Fibroblast of lung (primary cell): ENCODE results near the gene ABL1. TPM values are rescaled to one million over a fixed set of nuclear protein-coding genes. Genes with fewer than 3 reads are reported as not detected.

Experiments
- DNase-seq, 2 donors: peaks; one replicate each; pipeline versions ENCODE4 v3.0.0 to v3.0.0-alpha.2; 2010; ENCODE audit warnings: low read depth in 2 of 2
- H2AFZ ChIP-seq: 2 replicates; pipeline ENCODE4 v1.5.1; 2012; ENCODE audit warnings: low read length, control low read depth, inconsistent platforms
- H3K27ac ChIP-seq: 2 replicates; pipeline ENCODE4 v1.5.1; 2011; ENCODE audit warnings: low read length, control low read depth; ENCODE audit not compliant: insufficient read depth
- H3K27me3 ChIP-seq: 2 replicates; pipeline ENCODE4 v1.5.1; 2011; ENCODE audit warnings: mild to moderate bottlenecking, low read length; ENCODE audit not compliant: control insufficient read depth, insufficient read depth
- H3K36me3 ChIP-seq: 2 replicates; pipeline ENCODE4 v1.5.1; 2011; ENCODE audit warnings: low read length; ENCODE audit not compliant: control insufficient read depth, insufficient read depth
- H3K4me1 ChIP-seq: 2 replicates; pipeline ENCODE4 v1.5.1; 2011; ENCODE audit warnings: low read length; ENCODE audit not compliant: control insufficient read depth, insufficient read depth; ENCODE audit errors: extremely low read depth
- H3K4me2 ChIP-seq: 2 replicates; pipeline ENCODE4 v1.5.1; 2011; ENCODE audit warnings: low read length, control low read depth; ENCODE audit not compliant: insufficient read depth; ENCODE audit errors: extremely low read depth
- H3K4me3 ChIP-seq, 4 experiments: fragments of 200-600 bp in 1 of 4; sonication (generic) in 1 of 4; replicated peaks in 1 of 4; 2 replicates each; pipeline ENCODE4 v1.5.1; 2011 to 2016; ENCODE audit warnings: low read length in 4 of 4, low read depth in 3 of 4, mild to moderate bottlenecking in 3 of 4, control low read depth in 2 of 4, inconsistent platforms in 1 of 4, mixed read lengths in 1 of 4; ENCODE audit not compliant: insufficient read depth in 1 of 4; ENCODE audit errors: control extremely low read depth in 1 of 4
- H3K79me2 ChIP-seq: 2 replicates; pipeline ENCODE4 v1.5.1; 2012; ENCODE audit warnings: mild to moderate bottlenecking, low read length, inconsistent platforms; ENCODE audit not compliant: control insufficient read depth, insufficient read depth
- H3K9ac ChIP-seq: 2 replicates; pipeline ENCODE4 v1.5.1; 2011; ENCODE audit warnings: mild to moderate bottlenecking, low read length, control low read depth; ENCODE audit not compliant: insufficient read depth
- H3K9me3 ChIP-seq: 2 replicates; pipeline ENCODE4 v1.5.1; 2012; ENCODE audit warnings: low read depth, low read length; ENCODE audit not compliant: control insufficient read depth, insufficient read depth
- H4K20me1 ChIP-seq: 2 replicates; pipeline ENCODE4 v1.5.1; 2011; ENCODE audit warnings: low read length; ENCODE audit not compliant: control insufficient read depth, insufficient read depth; ENCODE audit errors: extremely low read depth
- CTCF ChIP-seq, 2 donors: IDR thresholded peaks in 1 of 2; conservative IDR thresholded peaks in 1 of 2; 1 replicate in 1 of 2; 2 replicates in 1 of 2; pipeline ENCODE4 v1.5.1; 2011 to 2012; ENCODE audit warnings: low read length in 2 of 2, control low read depth in 1 of 2, inconsistent platforms in 1 of 2, low read depth in 1 of 2, mild to moderate bottlenecking in 1 of 2
- EZH2 ChIP-seq: IDR thresholded peaks from 2 replicates; pipeline ENCODE4 v1.5.1; 2012; ENCODE audit warnings: low read length, control low read depth, mild to moderate bottlenecking; ENCODE audit errors: missing control alignments
- polyA plus RNA-seq, 2 donors: library from polyadenylated mRNA; depleted of rRNA in 1 of 2; stranded (reverse) in 1 of 2; unstranded in 1 of 2; fragments of >200 nt; gene quantifications; 2 replicates each; pipeline ENCODE4 v1.2.1, GENCODE V29; 2011 to 2012; ENCODE audit warnings: missing spikeins in 1 of 2
- total RNA-seq: library from RNA; depleted of rRNA; stranded (reverse); fragments of >200 nt; gene quantifications from 2 replicates; pipeline ENCODE4 v1.2.1, GENCODE V29; 2014

Gene ABL1
- total and polyA plus RNA-seq, 2 donors (not counting 1 experiment from before 2014, with no cell fraction given): 46.6 to 65.4 TPM

- Histone ChIP-seq H3K27ac (peak overlapping the region; percentile 71), H3K4me1 (peaks cover 21% of the 10 kb centered on the region), H3K79me2 (peaks cover 13% of the 10 kb centered on the region), H2AFZ (no peak overlapping the region), H4K20me1 (no peaks in the 10 kb centered on the region), H3K36me3 (no peaks in the 10 kb centered on the region), H3K27me3 (no peaks in the 10 kb centered on the region), H3K4me2 (peak overlapping the region; percentile 75), H3K4me3 (peak overlapping the region in 1 of 4 experiments; percentile 29), H3K9me3 (no peaks in the 10 kb centered on the region), H3K9ac (no peak overlapping the region)
- no peak for DNase-seq
- TF ChIP-seq EZH2 (no peak), CTCF (conservative IDR thresholded peaks at IDR 0.05 in 1 of 2, IDR thresholded peaks at IDR 0.05 in 1 of 2; ENCODE audit: low read depth in 1 of 2, low read length in 2 of 2) (no peak)
These were observed 11.0 kb upstream of the ABL1 start for GRCh38 chr9:130824079-130824478.

DNA sequence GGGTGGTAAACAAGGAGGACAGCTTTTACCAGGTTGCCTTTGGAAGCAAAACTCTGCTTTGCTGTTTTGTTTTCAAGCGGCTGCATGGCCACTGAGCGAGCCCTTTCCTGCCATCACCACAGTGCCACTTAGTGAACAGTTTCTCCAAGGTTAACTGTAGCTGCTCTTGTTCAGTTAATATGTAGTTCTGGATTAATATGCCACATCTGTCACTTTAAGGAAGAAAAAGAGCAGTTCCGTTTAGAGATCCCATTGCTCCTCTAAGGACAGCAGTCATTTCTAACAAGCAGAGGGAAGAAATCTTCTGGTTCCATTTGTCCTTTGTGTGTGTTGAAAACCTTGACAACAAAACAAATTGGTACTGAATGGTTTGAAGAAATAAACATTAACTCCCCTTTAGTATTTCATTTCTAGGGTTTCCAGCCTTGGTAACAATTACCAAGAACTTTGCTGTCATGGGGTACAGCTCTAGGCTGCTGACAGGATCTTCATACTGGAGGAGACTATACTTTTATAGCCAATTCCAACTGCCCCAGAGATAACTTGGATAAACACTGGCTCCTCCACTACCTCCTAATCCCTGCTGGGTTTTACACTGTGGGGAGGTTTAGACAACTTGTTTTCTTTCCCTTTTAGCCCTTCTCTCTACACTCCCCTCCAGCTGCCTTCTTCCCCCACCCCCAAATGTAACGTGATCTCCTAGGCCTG, 10.3 kb upstream of the ABL1 start:
- Histone ChIP-seq H3K4me1 (peaks cover 21% of the 10 kb centered on the region), H3K27me3 (no peaks in the 10 kb centered on the region), H3K36me3 (no peaks in the 10 kb centered on the region), H3K4me3 (peak overlapping the region in 3 of 4 experiments; percentile 19 to 47 (median 29)), H3K4me2 (peak overlapping the region; percentile 75), H3K9me3 (no peaks in the 10 kb centered on the region), H4K20me1 (no peaks in the 10 kb centered on the region), H3K27ac (peak overlapping the region; percentile 71), H3K9ac (peak overlapping the region; percentile 18), H3K79me2 (peaks cover 13% of the 10 kb centered on the region), H2AFZ (no peak overlapping the region)
- peak; percentile 81 to 89 for DNase-seq
- TF ChIP-seq CTCF (conservative IDR thresholded peaks at IDR 0.05 in 1 of 2, IDR thresholded peaks at IDR 0.05 in 1 of 2; ENCODE audit: low read depth in 1 of 2, low read length in 2 of 2) (no peak), EZH2 (no peak)

DNA sequence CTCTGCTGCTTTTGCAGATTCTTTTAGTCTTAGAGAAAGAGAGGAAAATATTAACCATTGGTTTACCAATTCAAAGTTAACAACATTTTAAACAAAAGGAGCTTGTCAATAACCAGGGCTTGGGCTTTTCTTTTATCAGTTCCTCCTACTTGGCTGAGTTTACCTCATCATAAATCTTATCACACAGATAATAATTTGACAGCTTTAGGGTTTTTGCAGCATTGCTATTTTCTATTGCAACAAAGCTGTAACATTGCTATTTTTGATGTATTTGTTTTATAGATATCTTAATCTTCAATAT, 9.8 kb upstream of the ABL1 start:
- H3K27ac ChIP-seq: peak overlapping the region; percentile 71
- H3K79me2 ChIP-seq: peaks cover 13% of the 10 kb centered on the region
- H2AFZ ChIP-seq: no peak overlapping the region
- H3K4me2 ChIP-seq: peak overlapping the region; percentile 75
- H3K4me3 ChIP-seq: peak overlapping the region in 2 of 4 experiments; percentile 17 to 47
- no peaks in the 10 kb centered on the region for H3K27me3 ChIP-seq
- no peak for DNase-seq
- H3K9me3 ChIP-seq: no peaks in the 10 kb centered on the region
- H3K9ac ChIP-seq: no peak overlapping the region
- H4K20me1 ChIP-seq: no peaks in the 10 kb centered on the region
- peaks cover 21% of the 10 kb centered on the region for H3K4me1 ChIP-seq
- TF ChIP-seq EZH2 (no peak), CTCF (conservative IDR thresholded peaks at IDR 0.05 in 1 of 2, IDR thresholded peaks at IDR 0.05 in 1 of 2; ENCODE audit: low read depth in 1 of 2, low read length in 2 of 2) (no peak)
- H3K36me3 ChIP-seq: no peaks in the 10 kb centered on the region
